Uterus (tissue), 4 donors: Measurements from ENCODE around the gene MAGI2. TPM values are rescaled to one million over a fixed set of nuclear protein-coding genes. Genes with fewer than 3 reads are reported as not detected.
A peak's percentile ranks its signal among the peaks of the same experiment; 100 is the strongest.

ENCODE experiments used
- DNase-seq, 2 donors: peaks; one replicate each; pipeline ENCODE4 v3.0.0-alpha.2; 2019 to 2020
- H3K27ac ChIP-seq, 2 donors: fragments of 200-600 bp; sonication (generic); 1 replicate in 1 of 2; 2 replicates in 1 of 2; pipeline ENCODE4 v1.5.1; 2016 to 2018
- H3K27me3 ChIP-seq, 2 donors: fragments of 200-600 bp; sonication (generic); one replicate each; pipeline ENCODE4 v1.5.1; 2018 to 2019; ENCODE audit warnings: control low read depth in 1 of 2
- H3K36me3 ChIP-seq, 2 donors: fragments of 200-600 bp; sonication (generic); one replicate each; pipeline ENCODE4 v1.5.1; 2019; ENCODE audit warnings: control low read depth in 1 of 2
- H3K4me1 ChIP-seq, 2 donors: fragments of 200-600 bp; sonication (generic); one replicate each; pipeline ENCODE4 v1.5.1; 2018 to 2019; ENCODE audit warnings: control low read depth in 1 of 2
- H3K4me3 ChIP-seq, 2 donors: fragments of 200-600 bp; sonication (generic); 1 replicate in 1 of 2; 2 replicates in 1 of 2; pipeline ENCODE4 v1.5.1; 2018 to 2019; ENCODE audit warnings: mild to moderate bottlenecking in 1 of 2
- H3K9me3 ChIP-seq, 2 donors: fragments of 200-600 bp; sonication (generic); one replicate each; pipeline ENCODE4 v1.5.1; 2019; ENCODE audit warnings: control low read depth in 1 of 2
- CTCF ChIP-seq, 4 experiments: fragments of 200-600 bp in 2 of 4; fragments of 450-650 bp in 2 of 4; sonication (generic) in 2 of 4; IDR thresholded peaks; one replicate each; pipeline ENCODE4 v1.5.1; 2016 to 2019; ENCODE audit warnings: antibody characterized with exemption in 4 of 4, mild to moderate bottlenecking in 2 of 4, moderate library complexity in 1 of 4
- POLR2A ChIP-seq, 2 donors: fragments of 450-650 bp; IDR thresholded peaks; one replicate each; pipeline ENCODE4 v1.6.1; 2016; ENCODE audit warnings: antibody characterized with exemption in 2 of 2, mild to moderate bottlenecking in 1 of 2, moderate library complexity in 1 of 2
- intact Hi-C: fragments of 100-400 bp; cut with DNase I; formaldehyde crosslinking; loops from one replicate; pipeline ENCODE4 v1.15.1; 2023; ENCODE audit warnings: low total_unique reads
- total RNA-seq, 4 donors: library from RNA; depleted of rRNA in 3 of 4; stranded (reverse); fragments of >200 nt in 3 of 4; gene quantifications; one replicate each; pipeline versions ENCODE4 v1.1.0 to v1.2.4, GENCODE V29; 2014 to 2023
- donor health status: DM: yes; HTN: yes; CAD: no.

MAGI2 gene
- total RNA-seq, 4 donors from 2014 or later: 5.3 to 23.2 (median 13.8) TPM

GRCh38 chr7:78019447-78020135, 1433.9 kb downstream of the MAGI2 start:
- no peaks in the 10 kb centered on the region for H3K4me1 ChIP-seq
- intact Hi-C loops: no loop called here
- H3K36me3 ChIP-seq: no peaks in the 10 kb centered on the region
- H3K9me3 ChIP-seq: no peaks in the 10 kb centered on the region
- H3K4me3 ChIP-seq: peak overlapping the region; percentile 69 to 70
- TF ChIP-seq CTCF (IDR thresholded peaks at IDR 0.05) (peak in 1 of 4 experiments; percentile 26), POLR2A (IDR thresholded peaks at IDR 0.05) (peak; percentile 39 to 64)
- no peaks in the 10 kb centered on the region for H3K27me3 ChIP-seq
- peak; percentile 91 to 92 for DNase-seq
- H3K27ac ChIP-seq: peak overlapping the region; percentile 92 to 100

- Histone ChIP-seq H3K36me3 (no peaks in the 10 kb centered on the region), H3K27ac (peak overlapping the region; percentile 92 to 94), H3K4me3 (peak overlapping the region; percentile 43 to 70), H3K4me1 (no peaks in the 10 kb centered on the region), H3K27me3 (no peaks in the 10 kb centered on the region), H3K9me3 (no peaks in the 10 kb centered on the region)
- TF ChIP-seq POLR2A (IDR thresholded peaks at IDR 0.05): no peak
- no peak for TF ChIP-seq CTCF (IDR thresholded peaks at IDR 0.05)
- intact Hi-C loops: no loop called here
- peak; percentile 39 to 48 for DNase-seq
Observed at GRCh38 chr7:78018641-78019446, 1434.6 kb downstream of the MAGI2 start.

- TF ChIP-seq CTCF (IDR thresholded peaks at IDR 0.05) (no peak), POLR2A (IDR thresholded peaks at IDR 0.05) (no peak)
- Histone ChIP-seq H3K4me1 (no peaks in the 10 kb centered on the region), H3K36me3 (no peaks in the 10 kb centered on the region), H3K27ac (no peak overlapping the region), H3K4me3 (no peak overlapping the region), H3K27me3 (no peaks in the 10 kb centered on the region), H3K9me3 (no peaks in the 10 kb centered on the region)
- no peak for DNase-seq
- intact Hi-C loops: no loop called here
Observed at GRCh38 chr7:78017591-78018100, 1435.8 kb downstream of the MAGI2 start.

GRCh38 chr7:78015574-78016260, 1437.8 kb downstream of the MAGI2 start:
- Histone ChIP-seq H3K27me3 (no peaks in the 10 kb centered on the region), H3K9me3 (no peaks in the 10 kb centered on the region), H3K4me3 (no peak overlapping the region), H3K4me1 (no peaks in the 10 kb centered on the region), H3K27ac (no peak overlapping the region), H3K36me3 (no peaks in the 10 kb centered on the region)
- no peak for TF ChIP-seq CTCF (IDR thresholded peaks at IDR 0.05)
- TF ChIP-seq POLR2A (IDR thresholded peaks at IDR 0.05): no peak
- intact Hi-C loops: no loop called here
- no peak for DNase-seq
